NK-92 (cell line): ENCODE data around the gene ABTB1.

Experiments
- DNase-seq: peaks from one replicate; lab custom pipeline; 2025; ENCODE audit not compliant: unreplicated experiment; lab: John Stamatoyannopoulos, UW

Gene ABTB1

GRCh38 chr3:127672429-127673190, at the start of gene ABTB1:
TSS of gene ABTB1 (plus strand) at chr3:127672952. CDS start at chr3:127673026, 74 bp downstream.
- no peak for DNase-seq

GRCh38 chr3:127624063-127624462, 48.7 kb upstream of the ABTB1 start:
- no peak for DNase-seq

- DNase-seq: no peak
Observed at GRCh38 chr3:127625821-127626220, 46.9 kb upstream of the ABTB1 start.

- no peak for DNase-seq
Observed at GRCh38 chr3:127628426-127628787, 44.3 kb upstream of the ABTB1 start.

GRCh38 chr3:127628788-127629466, 43.8 kb upstream of the ABTB1 start, which contains the start of gene PODXL2:
TSS of gene PODXL2 (plus strand) at chr3:127629185. CDS start at chr3:127629220, 35 bp downstream.
- DNase-seq: no peak

- DNase-seq: no peak
Observed at GRCh38 chr3:127629467-127630403, 43.0 kb upstream of the ABTB1 start.

- no peak for DNase-seq
Observed at GRCh38 chr3:127630811-127631714, 41.7 kb upstream of the ABTB1 start.

- DNase-seq: no peak
Observed at GRCh38 chr3:127632035-127632820, 40.5 kb upstream of the ABTB1 start.

- no peak for DNase-seq
Observed at GRCh38 chr3:127634653-127635052, 38.1 kb upstream of the ABTB1 start.

GRCh38 chr3:127637546-127637945, 35.2 kb upstream of the ABTB1 start:
- DNase-seq: no peak

GRCh38 chr3:127637971-127638370, 34.8 kb upstream of the ABTB1 start:
- DNase-seq: no peak

GRCh38 chr3:127639173-127640041, 33.3 kb upstream of the ABTB1 start:
- no peak for DNase-seq

- no peak for DNase-seq
Observed at GRCh38 chr3:127640042-127640355, 32.8 kb upstream of the ABTB1 start.

- DNase-seq: no peak
Observed at GRCh38 chr3:127644641-127645370, 27.9 kb upstream of the ABTB1 start.

- DNase-seq: no peak
Observed at GRCh38 chr3:127645371-127646015, 27.3 kb upstream of the ABTB1 start.

- no peak for DNase-seq
Observed at GRCh38 chr3:127646501-127647046, 26.2 kb upstream of the ABTB1 start.

- DNase-seq: no peak
Observed at GRCh38 chr3:127647166-127647844, 25.4 kb upstream of the ABTB1 start.
